Keratinocyte (primary cell): Measurements from ENCODE around the gene DLX3. TPM values are rescaled to one million over a fixed set of nuclear protein-coding genes. Genes with fewer than 3 reads are reported as not detected.

Source experiments
- DNase-seq: peaks from one replicate; pipeline ENCODE4 v3.0.0-alpha.2; 2011; ENCODE audit warnings: low read depth, missing footprints, low spot score
- FAIRE-seq: peaks from 2 replicates; lab custom pipeline; 2011; peaks lifted over from hg19 to GRCh38; lab: Jason Lieb, UNC
- H2AFZ ChIP-seq: 2 replicates; pipeline ENCODE4 v1.6.0; 2012; ENCODE audit warnings: low read length, control low read depth, inconsistent platforms; ENCODE audit not compliant: control insufficient read depth
- H3K27ac ChIP-seq: 2 replicates; pipeline ENCODE4 v1.5.1; 2011; ENCODE audit warnings: low read length; ENCODE audit not compliant: control insufficient read depth, insufficient read depth
- H3K27me3 ChIP-seq: 3 replicates; pipeline ENCODE4 v1.6.0; 2011; ENCODE audit warnings: low read length; ENCODE audit not compliant: control insufficient read depth, insufficient read depth; ENCODE audit errors: extremely low read depth
- H3K36me3 ChIP-seq, 2 experiments: 2 replicates in 1 of 2; 3 replicates in 1 of 2; pipeline ENCODE4 v1.5.1; 2011; ENCODE audit warnings: low read length in 2 of 2, mild to moderate bottlenecking in 1 of 2; ENCODE audit not compliant: control insufficient read depth in 2 of 2, insufficient read depth in 2 of 2; ENCODE audit errors: extremely low read depth in 1 of 2
- H3K4me1 ChIP-seq: 3 replicates; pipeline ENCODE4 v1.5.1; 2011; ENCODE audit warnings: low read length; ENCODE audit not compliant: control insufficient read depth, insufficient read depth; ENCODE audit errors: extremely low read depth
- H3K4me2 ChIP-seq: 3 replicates; pipeline ENCODE4 v1.6.0; 2011; ENCODE audit warnings: low read depth, low read length; ENCODE audit not compliant: control insufficient read depth, insufficient read depth; ENCODE audit errors: extremely low read depth
- H3K4me3 ChIP-seq, 3 experiments: fragments of 200-600 bp in 1 of 3; sonication (generic) in 1 of 3; 2 replicates in 2 of 3; 3 replicates in 1 of 3; pipeline ENCODE4 v1.5.1; 2011 to 2016; ENCODE audit warnings: low read length in 3 of 3, mild to moderate bottlenecking in 3 of 3, control low read depth in 2 of 3, inconsistent platforms in 1 of 3, low read depth in 1 of 3, mixed read lengths in 1 of 3, mixed run types in 1 of 3, moderate library complexity in 1 of 3; ENCODE audit not compliant: control insufficient read depth in 2 of 3, insufficient read depth in 2 of 3; ENCODE audit errors: extremely low read depth in 1 of 3
- H3K79me2 ChIP-seq: 2 replicates; pipeline ENCODE4 v1.6.0; 2012; ENCODE audit warnings: low read length; ENCODE audit not compliant: control insufficient read depth, insufficient read depth
- H3K9ac ChIP-seq: 3 replicates; pipeline ENCODE4 v1.6.0; 2011; ENCODE audit warnings: low read length; ENCODE audit not compliant: control insufficient read depth, insufficient read depth; ENCODE audit errors: extremely low read depth
- H3K9me1 ChIP-seq: 3 replicates; pipeline ENCODE4 v1.6.0; 2011; ENCODE audit warnings: low read length; ENCODE audit not compliant: control insufficient read depth, insufficient read depth; ENCODE audit errors: extremely low read depth
- H3K9me3 ChIP-seq: 2 replicates; pipeline ENCODE4 v1.5.1; 2012; ENCODE audit warnings: low read depth, low read length; ENCODE audit not compliant: control insufficient read depth
- H4K20me1 ChIP-seq: 3 replicates; pipeline ENCODE4 v1.6.0; 2011; ENCODE audit warnings: low read length; ENCODE audit not compliant: control insufficient read depth, insufficient read depth; ENCODE audit errors: extremely low read depth
- EZH2 ChIP-seq: IDR thresholded peaks from one replicate; pipeline ENCODE4 v1.6.1; 2012; ENCODE audit warnings: inconsistent platforms, mild to moderate bottlenecking, low read length, moderate library complexity
- dilution Hi-C: fragments of 300-500 bp; cut with MboI; formaldehyde crosslinking; loops from one replicate; pipeline ENCODE4 v1.7.0; 2020; ENCODE audit warnings: low sequenced_read_pairs; ENCODE audit not compliant: extremely low pct_ligation_motif_present
- polyA plus RNA-seq, 5 experiments: library from polyadenylated mRNA; depleted of rRNA in 3 of 5; stranded (reverse) in 3 of 5; stranded (forward) in 1 of 5; unstranded in 1 of 5; fragments of >200 nt; gene quantifications; 1 replicate in 1 of 5; 2 replicates in 3 of 5; 3 replicates in 1 of 5; pipeline versions ENCODE4 v1.2.1 to v1.2.3, GENCODE V29; 2011 to 2012; ENCODE audit warnings: missing spikeins in 2 of 5, low read depth in 1 of 5, low replicate concordance in 1 of 5
- TF ChIP-seq, protein P1 (sequence below), 3 experiments: IDR thresholded peaks in 1 of 3; conservative IDR thresholded peaks in 1 of 3; optimal IDR thresholded peaks in 1 of 3; 2 replicates in 2 of 3; 3 replicates in 1 of 3; pipeline versions ENCODE3 to v1.5.1; 2011; ENCODE audit warnings: low read length in 3 of 3, mild to moderate bottlenecking in 3 of 3, moderate library complexity in 2 of 3, control low read depth in 1 of 3, inconsistent platforms in 1 of 3; ENCODE audit not compliant: insufficient read depth in 2 of 3; ENCODE audit errors: extremely low read depth in 1 of 3

The DLX3 gene
- polyA plus RNA-seq, 1 donor (not counting 4 experiments of a cell fraction or from before 2014, with no cell fraction given): 0.72 TPM

DNA sequence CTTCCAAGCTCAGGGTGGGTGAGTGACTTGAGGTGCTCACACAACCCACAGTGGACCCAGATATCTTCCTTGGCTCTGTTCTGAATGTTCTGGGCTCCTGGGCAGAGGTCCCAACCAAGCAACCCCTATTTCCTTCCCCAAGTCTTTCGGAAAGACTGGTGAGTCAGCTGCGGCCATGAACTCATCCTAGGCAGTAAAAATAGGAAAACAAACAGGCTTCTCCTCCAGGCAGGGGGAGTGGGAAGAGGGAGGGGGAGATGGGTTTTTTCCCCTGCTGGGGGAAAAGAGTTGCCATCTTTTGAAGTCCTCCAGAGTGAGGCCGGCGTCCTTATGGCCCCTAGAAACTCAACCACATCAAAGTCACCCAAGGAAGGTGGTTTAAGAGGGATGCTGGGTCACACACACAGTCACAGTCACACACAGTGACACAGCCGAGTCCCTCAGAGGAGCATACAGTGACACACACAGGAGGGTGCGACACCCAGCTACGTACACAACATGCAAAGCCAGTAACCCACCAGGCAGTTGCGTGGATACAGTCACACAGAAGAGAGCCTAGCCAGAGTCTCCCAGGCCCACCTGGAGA, 42.0 kb downstream of the DLX3 start:
- TF ChIP-seq, protein P1, sequence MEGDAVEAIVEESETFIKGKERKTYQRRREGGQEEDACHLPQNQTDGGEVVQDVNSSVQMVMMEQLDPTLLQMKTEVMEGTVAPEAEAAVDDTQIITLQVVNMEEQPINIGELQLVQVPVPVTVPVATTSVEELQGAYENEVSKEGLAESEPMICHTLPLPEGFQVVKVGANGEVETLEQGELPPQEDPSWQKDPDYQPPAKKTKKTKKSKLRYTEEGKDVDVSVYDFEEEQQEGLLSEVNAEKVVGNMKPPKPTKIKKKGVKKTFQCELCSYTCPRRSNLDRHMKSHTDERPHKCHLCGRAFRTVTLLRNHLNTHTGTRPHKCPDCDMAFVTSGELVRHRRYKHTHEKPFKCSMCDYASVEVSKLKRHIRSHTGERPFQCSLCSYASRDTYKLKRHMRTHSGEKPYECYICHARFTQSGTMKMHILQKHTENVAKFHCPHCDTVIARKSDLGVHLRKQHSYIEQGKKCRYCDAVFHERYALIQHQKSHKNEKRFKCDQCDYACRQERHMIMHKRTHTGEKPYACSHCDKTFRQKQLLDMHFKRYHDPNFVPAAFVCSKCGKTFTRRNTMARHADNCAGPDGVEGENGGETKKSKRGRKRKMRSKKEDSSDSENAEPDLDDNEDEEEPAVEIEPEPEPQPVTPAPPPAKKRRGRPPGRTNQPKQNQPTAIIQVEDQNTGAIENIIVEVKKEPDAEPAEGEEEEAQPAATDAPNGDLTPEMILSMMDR (optimal IDR thresholded peaks at IDR 0.05 in 1 of 3, IDR thresholded peaks at IDR 0.05 in 1 of 3, conservative IDR thresholded peaks at IDR 0.05 in 1 of 3; ENCODE audit: extremely low read depth in 1 of 3, insufficient read depth in 2 of 3, low read length in 3 of 3): no peak
- no peak for TF ChIP-seq EZH2
- no peaks in the 10 kb centered on the region for H3K4me1 ChIP-seq
- no peaks in the 10 kb centered on the region for H3K9me3 ChIP-seq
- H3K79me2 ChIP-seq: no peaks in the 10 kb centered on the region
- H3K9me1 ChIP-seq: no peaks in the 10 kb centered on the region
- DNase-seq (no peak), FAIRE-seq (no peak)
- no peak overlapping the region for H2AFZ ChIP-seq
- H3K4me3 ChIP-seq: no peak overlapping the region
- H3K27ac ChIP-seq: no peak overlapping the region
- H4K20me1 ChIP-seq: no peaks in the 10 kb centered on the region
- dilution Hi-C loops: no loop called here
- H3K4me2 ChIP-seq: no peak overlapping the region
- H3K36me3 ChIP-seq: no peaks in the 10 kb centered on the region
- peaks cover 12% of the 10 kb centered on the region for H3K27me3 ChIP-seq
- no peak overlapping the region for H3K9ac ChIP-seq

DNA sequence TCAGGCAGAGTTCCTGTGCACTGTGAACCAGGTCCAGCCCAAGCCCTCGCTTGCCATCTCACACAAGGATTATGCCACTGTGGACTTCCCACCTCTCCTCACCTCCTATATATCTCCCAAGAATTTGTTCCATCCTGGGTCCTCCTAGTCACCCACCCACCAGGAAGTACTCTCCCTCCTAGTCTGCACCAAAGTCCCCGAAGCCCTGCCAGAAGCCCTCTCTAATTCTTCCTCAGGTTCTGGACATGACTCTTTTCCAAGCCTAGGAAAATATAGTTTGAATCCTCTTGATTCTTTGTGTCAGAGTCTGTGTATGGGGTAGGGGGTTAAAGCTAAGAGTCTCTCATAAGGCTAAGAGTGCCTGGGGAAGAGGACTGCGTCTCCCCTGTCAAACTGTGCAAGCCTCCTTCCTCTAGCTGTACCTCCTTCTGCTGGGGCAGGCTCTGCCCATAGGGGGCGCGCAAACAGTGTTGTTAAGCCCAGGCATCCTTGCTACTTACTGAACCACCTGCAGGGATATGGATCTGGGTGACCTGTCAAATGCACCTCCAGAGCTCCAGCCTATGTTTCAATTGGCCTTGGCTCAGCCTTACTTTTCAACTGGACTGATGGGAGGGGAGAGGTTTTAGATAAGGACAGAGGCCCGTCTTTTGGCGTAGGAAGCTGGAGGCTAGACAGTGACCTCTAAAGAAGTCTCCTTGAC, 42.7 kb downstream of the DLX3 start:
- Histone ChIP-seq H3K4me3 (no peak overlapping the region), H3K9me3 (no peaks in the 10 kb centered on the region), H3K9me1 (no peaks in the 10 kb centered on the region), H4K20me1 (no peaks in the 10 kb centered on the region), H3K79me2 (no peaks in the 10 kb centered on the region), H3K36me3 (no peaks in the 10 kb centered on the region), H3K27ac (no peak overlapping the region), H3K4me2 (no peak overlapping the region), H3K27me3 (peaks cover 12% of the 10 kb centered on the region), H3K9ac (no peak overlapping the region), H3K4me1 (no peaks in the 10 kb centered on the region), H2AFZ (no peak overlapping the region)
- dilution Hi-C loops: no loop called here
- TF ChIP-seq EZH2: no peak
- TF ChIP-seq, protein P1 (optimal IDR thresholded peaks at IDR 0.05 in 1 of 3, IDR thresholded peaks at IDR 0.05 in 1 of 3, conservative IDR thresholded peaks at IDR 0.05 in 1 of 3; ENCODE audit: extremely low read depth in 1 of 3, insufficient read depth in 2 of 3, low read length in 3 of 3): peak; percentile 96 to 99 (median 98)
- FAIRE-seq: peak; percentile 89
- peak; percentile 55 for DNase-seq
